ENCODE results near the gene SFTPB.

DNA sequence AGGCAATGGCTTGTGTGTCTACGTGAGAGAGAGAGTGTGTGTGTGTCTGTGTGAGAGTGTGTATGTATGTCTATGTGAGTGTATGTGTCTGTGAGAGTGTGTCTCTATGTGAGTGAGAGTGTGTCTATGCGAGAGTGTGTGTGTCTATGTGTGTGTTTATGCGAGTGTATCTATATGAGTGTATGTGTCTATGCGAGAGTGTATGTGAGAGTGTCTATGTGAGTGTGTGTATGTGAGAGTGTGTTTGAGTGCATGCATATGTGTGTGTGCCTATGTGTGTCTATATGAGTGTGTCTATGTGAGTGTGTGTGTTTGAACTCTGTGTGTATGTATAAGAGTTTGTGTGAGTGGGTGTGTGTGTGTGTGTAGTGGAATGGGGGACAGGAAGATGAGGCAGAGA, 16.4 kb upstream of the SFTPB start:
- TF ChIP-seq, protein P1, sequence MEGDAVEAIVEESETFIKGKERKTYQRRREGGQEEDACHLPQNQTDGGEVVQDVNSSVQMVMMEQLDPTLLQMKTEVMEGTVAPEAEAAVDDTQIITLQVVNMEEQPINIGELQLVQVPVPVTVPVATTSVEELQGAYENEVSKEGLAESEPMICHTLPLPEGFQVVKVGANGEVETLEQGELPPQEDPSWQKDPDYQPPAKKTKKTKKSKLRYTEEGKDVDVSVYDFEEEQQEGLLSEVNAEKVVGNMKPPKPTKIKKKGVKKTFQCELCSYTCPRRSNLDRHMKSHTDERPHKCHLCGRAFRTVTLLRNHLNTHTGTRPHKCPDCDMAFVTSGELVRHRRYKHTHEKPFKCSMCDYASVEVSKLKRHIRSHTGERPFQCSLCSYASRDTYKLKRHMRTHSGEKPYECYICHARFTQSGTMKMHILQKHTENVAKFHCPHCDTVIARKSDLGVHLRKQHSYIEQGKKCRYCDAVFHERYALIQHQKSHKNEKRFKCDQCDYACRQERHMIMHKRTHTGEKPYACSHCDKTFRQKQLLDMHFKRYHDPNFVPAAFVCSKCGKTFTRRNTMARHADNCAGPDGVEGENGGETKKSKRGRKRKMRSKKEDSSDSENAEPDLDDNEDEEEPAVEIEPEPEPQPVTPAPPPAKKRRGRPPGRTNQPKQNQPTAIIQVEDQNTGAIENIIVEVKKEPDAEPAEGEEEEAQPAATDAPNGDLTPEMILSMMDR (conservative IDR thresholded peaks at IDR 0.05), result no peak
- TF ChIP-seq EZH2 (IDR thresholded peaks at IDR 0.05; ENCODE audit: low read depth), result no peak

All from PC-9 (cell line).